Sigmoid colon (tissue), 4 donors: ENCODE results near the gene BCHE.

ENCODE experiments used
- EP300 ChIP-seq, 4 donors: sonication (generic); formaldehyde crosslinking; IDR thresholded peaks; one replicate each; pipeline ENCODE4 v1.6.1; 2017; ENCODE audit warnings: antibody characterized with exemption in 4 of 4
- POLR2A ChIP-seq, 2 donors: fragments of 450-650 bp; IDR thresholded peaks; one replicate each; pipeline ENCODE4 v1.6.1; 2016; ENCODE audit warnings: antibody characterized with exemption in 2 of 2, mild to moderate bottlenecking in 2 of 2, moderate library complexity in 2 of 2
- POLR2AphosphoS5 ChIP-seq, 4 donors: sonication (generic); formaldehyde crosslinking; IDR thresholded peaks; one replicate each; pipeline ENCODE4 v1.6.1; 2017; ENCODE audit warnings: antibody characterized with exemption in 4 of 4
- TF ChIP-seq, protein P1 (sequence below), 4 experiments: fragments of 450-650 bp in 3 of 4; fragments of 200-600 bp in 1 of 4; IDR thresholded peaks; one replicate each; pipeline ENCODE4 v1.5.1; 2016 to 2019; ENCODE audit warnings: antibody characterized with exemption in 4 of 4, mild to moderate bottlenecking in 3 of 4, moderate library complexity in 2 of 4

DNA sequence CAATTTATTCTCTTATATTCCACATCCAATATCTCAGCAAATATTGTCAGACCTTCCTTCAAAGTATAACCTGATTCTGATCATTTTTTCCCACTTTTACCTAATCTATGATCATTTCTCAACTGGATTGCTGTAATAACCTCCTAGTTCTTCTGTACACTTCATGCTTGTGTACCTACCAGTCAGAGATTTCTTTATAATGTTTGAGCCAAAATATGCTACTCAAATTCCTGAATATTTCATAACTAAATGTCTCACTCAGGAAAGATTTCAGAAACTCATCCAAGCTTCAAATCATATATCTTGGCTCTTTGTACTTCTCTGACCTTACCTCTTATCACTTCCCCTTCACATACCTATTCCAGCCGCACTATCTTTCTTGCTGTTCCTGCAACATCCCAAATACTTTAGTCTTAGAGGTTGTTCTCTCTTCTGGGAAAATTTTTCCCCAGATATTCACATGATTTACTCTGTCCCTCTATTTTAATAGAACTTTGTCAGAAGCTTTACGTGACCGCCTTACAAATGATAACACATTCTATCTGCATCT lies 20.0 kb downstream of the BCHE start:
- no peak for TF ChIP-seq POLR2AphosphoS5 (IDR thresholded peaks at IDR 0.05)
- TF ChIP-seq, protein P1, sequence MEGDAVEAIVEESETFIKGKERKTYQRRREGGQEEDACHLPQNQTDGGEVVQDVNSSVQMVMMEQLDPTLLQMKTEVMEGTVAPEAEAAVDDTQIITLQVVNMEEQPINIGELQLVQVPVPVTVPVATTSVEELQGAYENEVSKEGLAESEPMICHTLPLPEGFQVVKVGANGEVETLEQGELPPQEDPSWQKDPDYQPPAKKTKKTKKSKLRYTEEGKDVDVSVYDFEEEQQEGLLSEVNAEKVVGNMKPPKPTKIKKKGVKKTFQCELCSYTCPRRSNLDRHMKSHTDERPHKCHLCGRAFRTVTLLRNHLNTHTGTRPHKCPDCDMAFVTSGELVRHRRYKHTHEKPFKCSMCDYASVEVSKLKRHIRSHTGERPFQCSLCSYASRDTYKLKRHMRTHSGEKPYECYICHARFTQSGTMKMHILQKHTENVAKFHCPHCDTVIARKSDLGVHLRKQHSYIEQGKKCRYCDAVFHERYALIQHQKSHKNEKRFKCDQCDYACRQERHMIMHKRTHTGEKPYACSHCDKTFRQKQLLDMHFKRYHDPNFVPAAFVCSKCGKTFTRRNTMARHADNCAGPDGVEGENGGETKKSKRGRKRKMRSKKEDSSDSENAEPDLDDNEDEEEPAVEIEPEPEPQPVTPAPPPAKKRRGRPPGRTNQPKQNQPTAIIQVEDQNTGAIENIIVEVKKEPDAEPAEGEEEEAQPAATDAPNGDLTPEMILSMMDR (IDR thresholded peaks at IDR 0.05) = no peak
- no peak for TF ChIP-seq POLR2A (IDR thresholded peaks at IDR 0.05)
- TF ChIP-seq EP300 (IDR thresholded peaks at IDR 0.05) = no peak
